Ureter (tissue), 1 donor: ENCODE measurements around the gene MAML2. TPM values are rescaled to one million over a fixed set of nuclear protein-coding genes. Genes with fewer than 3 reads are reported as not detected.

Experiments
- DNase-seq: peaks from one replicate; pipeline ENCODE4 v3.0.0-alpha.2; 2020; ENCODE audit warnings: low spot score
- total RNA-seq: library from RNA; stranded (reverse); gene quantifications from one replicate; pipeline ENCODE4 v1.2.4, GENCODE V29; 2023
- donor health status: DM: yes; HTN: yes; CAD: no.

MAML2 gene
- total RNA-seq, 1 donor from 2014 or later, result 35.8 TPM

- DNase-seq, result no peak
Measured at GRCh38 chr11:96241331-96241841, 101.6 kb downstream of the MAML2 start.

GRCh38 chr11:96238563-96239135 lies 104.3 kb downstream of the MAML2 start:
- DNase-seq, result no peak

GRCh38 chr11:96237766-96238266 lies 105.2 kb downstream of the MAML2 start:
- no peak for DNase-seq

- no peak for DNase-seq
Measured at GRCh38 chr11:96235751-96236150, 107.2 kb downstream of the MAML2 start.

GRCh38 chr11:96234866-96235441 lies 108.0 kb downstream of the MAML2 start:
- DNase-seq, result no peak

GRCh38 chr11:96232132-96232531 lies 110.9 kb downstream of the MAML2 start:
- no peak for DNase-seq

GRCh38 chr11:96230686-96231085 lies 112.3 kb downstream of the MAML2 start:
- no peak for DNase-seq

GRCh38 chr11:96229354-96229977 lies 113.5 kb downstream of the MAML2 start:
- no peak for DNase-seq

- DNase-seq, result no peak
Measured at GRCh38 chr11:96228910-96229309, 114.1 kb downstream of the MAML2 start.

- DNase-seq, result peak; percentile 71
Measured at GRCh38 chr11:96228473-96228891, 114.5 kb downstream of the MAML2 start.

GRCh38 chr11:96227244-96227643 lies 115.8 kb downstream of the MAML2 start:
- no peak for DNase-seq

- DNase-seq, result no peak
Measured at GRCh38 chr11:96223083-96223482, 119.9 kb downstream of the MAML2 start.

GRCh38 chr11:96222102-96222501 lies 120.9 kb downstream of the MAML2 start:
- no peak for DNase-seq

GRCh38 chr11:96221244-96222070 lies 121.5 kb downstream of the MAML2 start:
- DNase-seq, result no peak

GRCh38 chr11:96219981-96220623 lies 122.9 kb downstream of the MAML2 start:
- no peak for DNase-seq

GRCh38 chr11:96218901-96219300 lies 124.1 kb downstream of the MAML2 start:
- DNase-seq, result no peak

GRCh38 chr11:96218006-96218405 lies 125.0 kb downstream of the MAML2 start:
- DNase-seq, result no peak

GRCh38 chr11:96217206-96217605 lies 125.8 kb downstream of the MAML2 start:
- no peak for DNase-seq

GRCh38 chr11:96215826-96216225 lies 127.2 kb downstream of the MAML2 start:
- DNase-seq, result no peak

GRCh38 chr11:96215110-96215782 lies 127.7 kb downstream of the MAML2 start:
- DNase-seq, result no peak

GRCh38 chr11:96214777-96215109 lies 128.3 kb downstream of the MAML2 start:
- no peak for DNase-seq
